SK-N-SH treated with all-trans-retinoic acid at 6 μM for 48 hours (cell line): ENCODE data around the gene ERG.

Source experiments
- ATAC-seq: fragments of 200-7000 bp; cut with Tn5 transposase; 3 replicates; pipeline ENCODE4 v1.9.1; 2020; ENCODE audit warnings: mild to moderate bottlenecking, moderate library complexity
- ARNTL ChIP-seq: fragments of 450-650 bp; formaldehyde crosslinking; IDR thresholded peaks from 2 replicates; pipeline ENCODE4 v1.5.0; 2020; ENCODE audit warnings: low read depth, mild to moderate bottlenecking, moderate library complexity, borderline replicate concordance
- BACH2 ChIP-seq: fragments of 250-450 bp; sonication (Bioruptor Pico); IDR thresholded peaks from 2 replicates; pipeline ENCODE4 v1.9.0; 2021; ENCODE audit warnings: mild to moderate bottlenecking, borderline replicate concordance
- CREB5 ChIP-seq: fragments of 250-450 bp; sonication (Bioruptor Pico); IDR thresholded peaks from 2 replicates; pipeline ENCODE4 v1.5.1; 2020; ENCODE audit warnings: low read depth, mild to moderate bottlenecking, moderate library complexity
- CSDC2 ChIP-seq: fragments of 250-450 bp; sonication (Bioruptor Pico); IDR thresholded peaks from 2 replicates; pipeline ENCODE4 v1.5.0; 2020; ENCODE audit warnings: mild to moderate bottlenecking, moderate library complexity
- CSRNP3 ChIP-seq: fragments of 250-450 bp; sonication (Bioruptor Pico); IDR thresholded peaks from 2 replicates; pipeline ENCODE4 v1.5.1; 2021; ENCODE audit warnings: mild to moderate bottlenecking, moderate library complexity
- ESRRG ChIP-seq: fragments of 250-450 bp; sonication (Bioruptor Pico); IDR thresholded peaks from 2 replicates; pipeline ENCODE4 v1.6.1; 2021; ENCODE audit warnings: mild to moderate bottlenecking
- GLIS3 ChIP-seq: fragments of 250-450 bp; sonication (Bioruptor Pico); IDR thresholded peaks from 2 replicates; pipeline ENCODE4 v1.5.0; 2020; ENCODE audit warnings: mild to moderate bottlenecking, moderate library complexity
- ISL1 ChIP-seq: fragments of 250-450 bp; sonication (Bioruptor Pico); IDR thresholded peaks from 2 replicates; pipeline ENCODE4 v2.1.2; 2022; ENCODE audit warnings: mild to moderate bottlenecking, moderate library complexity
- OSR1 ChIP-seq: fragments of 250-450 bp; sonication (Bioruptor Pico); IDR thresholded peaks from 2 replicates; pipeline ENCODE4 v1.8.0; 2022; ENCODE audit warnings: moderate library complexity, mild to moderate bottlenecking, inconsistent platforms
- PATZ1 ChIP-seq: fragments of 250-450 bp; sonication (Bioruptor Pico); IDR thresholded peaks from 2 replicates; pipeline ENCODE4 v1.8.0; 2020; ENCODE audit warnings: mild to moderate bottlenecking, moderate library complexity, borderline replicate concordance
- POU6F1 ChIP-seq: fragments of 250-450 bp; sonication (Bioruptor Pico); IDR thresholded peaks from 2 replicates; pipeline ENCODE4 v1.8.0; 2021; ENCODE audit warnings: low read depth, mild to moderate bottlenecking, moderate library complexity, borderline replicate concordance
- PPARA ChIP-seq: fragments of 250-450 bp; sonication (Bioruptor Pico); IDR thresholded peaks from 2 replicates; pipeline ENCODE4 v1.5.0; 2020; ENCODE audit warnings: mild to moderate bottlenecking, borderline replicate concordance
- RARB ChIP-seq: fragments of 250-450 bp; sonication (Bioruptor Pico); IDR thresholded peaks from 2 replicates; pipeline ENCODE4 v1.8.0; 2021; ENCODE audit warnings: mild to moderate bottlenecking, moderate library complexity
- SNAI2 ChIP-seq: fragments of 250-450 bp; sonication (Bioruptor Pico); IDR thresholded peaks from 2 replicates; pipeline ENCODE4 v1.5.0; 2020; ENCODE audit warnings: mild to moderate bottlenecking, moderate library complexity
- TCF4 ChIP-seq: fragments of 250-450 bp; sonication (Bioruptor Pico); IDR thresholded peaks from 2 replicates; pipeline ENCODE4 v1.8.0; 2021; ENCODE audit warnings: mild to moderate bottlenecking, moderate library complexity, borderline replicate concordance
- TOX ChIP-seq: fragments of 250-450 bp; sonication (Bioruptor Pico); IDR thresholded peaks from 2 replicates; pipeline ENCODE4 v1.8.0; 2021; ENCODE audit warnings: mild to moderate bottlenecking, moderate library complexity, borderline replicate concordance
- TSHZ2 ChIP-seq: fragments of 250-450 bp; sonication (Bioruptor Pico); IDR thresholded peaks from 2 replicates; pipeline ENCODE4 v1.5.0; 2020; ENCODE audit warnings: mild to moderate bottlenecking, moderate library complexity
- ZC3H10 ChIP-seq: fragments of 250-450 bp; sonication (Bioruptor Pico); IDR thresholded peaks from 2 replicates; pipeline ENCODE4 v1.5.1; 2021; ENCODE audit warnings: mild to moderate bottlenecking, moderate library complexity
- ZFP3 ChIP-seq: fragments of 250-450 bp; sonication (Bioruptor Pico); IDR thresholded peaks from 2 replicates; pipeline ENCODE4 v1.5.0; 2020; ENCODE audit warnings: mild to moderate bottlenecking, moderate library complexity
- ZFP30 ChIP-seq: fragments of 450-650 bp; formaldehyde crosslinking; IDR thresholded peaks from 2 replicates; pipeline ENCODE4 v1.5.0; 2022; ENCODE audit warnings: mild to moderate bottlenecking, moderate library complexity
- ZNF565 ChIP-seq: fragments of 450-650 bp; formaldehyde crosslinking; conservative IDR thresholded peaks from 2 replicates; pipeline ENCODE4 v1.5.0; 2020; ENCODE audit warnings: low read depth, mild to moderate bottlenecking, moderate library complexity
- ZNF8 ChIP-seq: fragments of 450-650 bp; formaldehyde crosslinking; IDR thresholded peaks from 2 replicates; pipeline ENCODE4 v1.5.0; 2020; ENCODE audit warnings: mild to moderate bottlenecking, moderate library complexity

Gene ERG

GRCh38 chr21:38386967-38387366 lies 111.3 kb downstream of the ERG start:
- no peak for TF ChIP-seq ZFP3 (CRISPR knock-in tag)
- TF ChIP-seq ZFP30 (CRISPR knock-in tag) = no peak
- TF ChIP-seq TOX = no peak
- TF ChIP-seq ZC3H10 (CRISPR knock-in tag) = no peak
- no peak for TF ChIP-seq PATZ1 (CRISPR knock-in tag)
- TF ChIP-seq ZNF8 = no peak
- no peak for TF ChIP-seq RARB (CRISPR knock-in tag)
- TF ChIP-seq OSR1 = no peak
- TF ChIP-seq ZNF565 (CRISPR knock-in tag) = no peak
- TF ChIP-seq CSDC2 (CRISPR knock-in tag) = no peak
- TF ChIP-seq GLIS3 (CRISPR knock-in tag) = no peak
- TF ChIP-seq POU6F1 (CRISPR knock-in tag) = no peak
- no peak for TF ChIP-seq ESRRG (CRISPR knock-in tag)
- no peak for TF ChIP-seq BACH2 (CRISPR knock-in tag)
- TF ChIP-seq ISL1 (CRISPR knock-in tag) = no peak
- no peak for TF ChIP-seq CREB5 (CRISPR knock-in tag)
- TF ChIP-seq TCF4 = no peak
- TF ChIP-seq CSRNP3 (CRISPR knock-in tag) = no peak
- no peak for TF ChIP-seq ARNTL
- TF ChIP-seq SNAI2 (CRISPR knock-in tag) = no peak
- peak; percentile 84 for ATAC-seq

- TF ChIP-seq TSHZ2 (CRISPR knock-in tag) = no peak
- TF ChIP-seq RARB (CRISPR knock-in tag) = no peak
- TF ChIP-seq ESRRG (CRISPR knock-in tag) = no peak
- TF ChIP-seq BACH2 (CRISPR knock-in tag) = no peak
- no peak for TF ChIP-seq PPARA (CRISPR knock-in tag)
- no peak for TF ChIP-seq CSDC2 (CRISPR knock-in tag)
- TF ChIP-seq ARNTL = no peak
- no peak for ATAC-seq
Measured at GRCh38 chr21:38385427-38386175, 112.7 kb downstream of the ERG start.
